NCI-H460 (cell line): ENCODE results near the gene WEE2. TPM values are rescaled to one million over a fixed set of nuclear protein-coding genes. Genes with fewer than 3 reads are reported as not detected.
"Not testable (repeated sequence)": the region's sequence is repeated elsewhere in the genome, so short reads cannot be mapped to it uniquely, and the experiment has no call there.

Experiments used
- DNase-seq: peaks from one replicate; pipeline ENCODE4 v3.0.0-alpha.2; 2016; ENCODE audit warnings: low read depth; ENCODE audit errors: extremely low read depth
- small RNA-seq, 2 experiments: library from RNA; depleted of rRNA; stranded (forward); fragments of <200 nt; gene quantifications; one replicate each; pipeline ENCODE3, GENCODE V24; 2014
- total RNA-seq: library from RNA; depleted of rRNA; stranded (reverse); fragments of >200 nt; shearing (Covaris generic); gene quantifications from 2 replicates; pipeline ENCODE4 v1.2.3, GENCODE V29; 2014; rRNA removed

Gene WEE2
- total RNA-seq, 1 experiment from 2014 or later = 0.27 TPM

- no peak for DNase-seq
Observed at GRCh38 chr7:141763797-141764196, 55.6 kb downstream of the WEE2 start, which contains the start of gene TAS2R3. TAS2R3 (plus strand) TSS chr7:141764097; CDS start chr7:141764159, 62 bp downstream.

DNA sequence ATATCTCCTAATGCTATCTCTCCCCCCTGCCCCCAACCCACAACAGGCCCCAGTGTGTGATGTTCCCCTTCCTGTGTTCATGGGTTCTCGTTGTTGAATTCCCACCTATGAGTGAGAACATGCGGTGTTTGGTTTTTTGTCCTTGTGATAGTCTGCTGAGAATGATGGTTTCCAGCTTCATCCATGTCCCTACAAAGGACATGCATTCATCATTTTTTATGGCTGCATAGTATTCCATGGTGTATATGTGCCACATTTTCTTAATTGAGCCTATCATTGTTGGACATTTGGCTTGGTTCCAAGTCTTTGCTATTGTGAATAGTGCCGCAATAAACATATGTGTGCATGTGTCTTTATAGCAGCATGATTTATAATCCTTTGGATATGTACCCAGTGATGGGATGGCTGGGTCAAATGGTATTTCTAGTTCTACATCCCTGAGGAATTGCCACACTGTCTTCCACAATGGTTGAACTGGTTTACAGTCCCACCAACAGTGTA is 62.0 kb downstream of the WEE2 start:
- not testable (repeated sequence) for DNase-seq

- no peak for DNase-seq
Observed at GRCh38 chr7:141776374-141776773, 68.2 kb downstream of the WEE2 start, which contains the start of gene TAS2R4. TAS2R4 (plus strand) TSS chr7:141776674; CDS start chr7:141778489, 1,815 bp downstream.

Small RNA genes lying within 50 kb of the gene (small RNA-seq; reads per million reads assigned to genes)
- 0 reads per million in 2 experiments for gene RNU1-82P

Other genes with a start within 250 kb of the WEE2 start
- gene AGK, start 156.9 kb upstream of the WEE2 start, total RNA-seq = 65.2 and 69.3 TPM in 2 replicates
- gene DENND11, start 6.2 kb upstream of the WEE2 start, total RNA-seq = 9.2 and 11.5 TPM in 2 replicates
- gene SSBP1, start 30.0 kb downstream of the WEE2 start, total RNA-seq = 360 and 362 TPM in 2 replicates
- gene TAS2R3, start 55.7 kb downstream of the WEE2 start, total RNA-seq = 0.78 and 0.84 TPM in 2 replicates
- 1.2 and 1.3 TPM in 2 replicates for gene TAS2R4, start 68.3 kb downstream of the WEE2 start, total RNA-seq
- gene TAS2R5, start 81.9 kb downstream of the WEE2 start, total RNA-seq = 0.50 and 0.66 TPM in 2 replicates
- not detected in 2 replicates for gene PRSS37, start 133.1 kb downstream of the WEE2 start, total RNA-seq
- not detected in 2 replicates for gene OR9A4, start 208.0 kb downstream of the WEE2 start, total RNA-seq
- gene CLEC5A, start 238.6 kb downstream of the WEE2 start, total RNA-seq = not detected in 2 replicates